HK-2 (cell line): ENCODE results near the gene ZBTB45.
A peak's percentile ranks its signal among the peaks of the same experiment; 100 is the strongest.

Source experiments
- DNase-seq: peaks from one replicate; pipeline ENCODE4 v3.0.0-alpha.2; 2018; ENCODE audit not compliant: unreplicated experiment

Gene ZBTB45

GRCh38 chr19:58538257-58539168 lies 18.9 kb upstream of the ZBTB45 start:
- DNase-seq: no peak

- no peak for DNase-seq
These were observed 17.5 kb upstream of the ZBTB45 start for GRCh38 chr19:58536852-58537798.

- DNase-seq: no peak
These were observed 16.2 kb upstream of the ZBTB45 start for GRCh38 chr19:58535857-58536256.

GRCh38 chr19:58531034-58531840 lies 11.6 kb upstream of the ZBTB45 start:
- DNase-seq: no peak

GRCh38 chr19:58529405-58529804 lies 9.8 kb upstream of the ZBTB45 start:
- DNase-seq: no peak

- no peak for DNase-seq
These were observed 3.1 kb upstream of the ZBTB45 start for GRCh38 chr19:58522709-58523108.

- no peak for DNase-seq
These were observed 2.0 kb upstream of the ZBTB45 start for GRCh38 chr19:58521651-58522050.

GRCh38 chr19:58520257-58520599 lies 618 bp upstream of the ZBTB45 start:
- no peak for DNase-seq

- peak; percentile 84 for DNase-seq
These were observed 589 bp downstream of the ZBTB45 start for GRCh38 chr19:58519087-58519354.

GRCh38 chr19:58518256-58519086 lies 1.1 kb downstream of the ZBTB45 start:
- DNase-seq: no peak

- no peak for DNase-seq
These were observed 2.4 kb downstream of the ZBTB45 start for GRCh38 chr19:58516964-58517833.

GRCh38 chr19:58516246-58516836 lies 3.3 kb downstream of the ZBTB45 start:
- DNase-seq: no peak

- no peak for DNase-seq
These were observed 4.4 kb downstream of the ZBTB45 start for GRCh38 chr19:58515259-58515658.

GRCh38 chr19:58514564-58515022 lies 5.0 kb downstream of the ZBTB45 start:
- no peak for DNase-seq

- peak; percentile 85 for DNase-seq
These were observed 5.7 kb downstream of the ZBTB45 start for GRCh38 chr19:58513694-58514563.

GRCh38 chr19:58513213-58513693 lies 6.4 kb downstream of the ZBTB45 start:
- no peak for DNase-seq

- DNase-seq: no peak
These were observed 8.0 kb downstream of the ZBTB45 start, which contains the start of gene SLC27A5 for GRCh38 chr19:58511353-58512208. Gene SLC27A5 (minus strand): TSS chr19:58511992. CDS start chr19:58511955, 37 bp downstream.
